ENCODE data around the gene AP1S2. TPM values are rescaled to one million over a fixed set of nuclear protein-coding genes. Genes with fewer than 3 reads are reported as not detected.

The AP1S2 gene
- total RNA-seq, 1 experiment from 2014 or later = 367 TPM

DNA sequence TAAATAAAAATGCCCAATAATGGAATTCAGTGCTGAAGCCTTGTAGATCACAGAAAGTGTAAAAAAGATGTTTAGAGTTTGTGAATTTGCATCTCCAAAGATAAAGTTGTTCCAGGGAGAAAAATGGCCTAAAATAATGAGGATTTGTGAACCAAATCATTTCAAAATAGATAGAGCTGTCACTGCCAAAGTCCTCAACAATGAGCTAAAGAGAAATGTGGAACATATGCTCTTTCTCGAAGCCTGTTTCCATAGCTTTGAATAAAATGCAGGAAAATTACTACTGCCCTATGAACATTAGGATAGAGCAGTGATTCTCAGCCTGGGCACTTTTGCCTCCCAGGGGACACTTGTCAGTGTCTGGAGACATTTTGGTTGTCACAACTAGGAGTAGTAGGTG lies 3.4 kb upstream of the AP1S2 start:
- Histone ChIP-seq H2BK20ac (ENCODE audit: low read depth, low read length, poor library complexity, severe bottlenecking) (no peak overlapping the region), H3K14ac (ENCODE audit: insufficient read depth, low read length) (no peak overlapping the region), H4K91ac (ENCODE audit: insufficient read length, low read depth, low read length) (no peak overlapping the region), H3K9ac (ENCODE audit: extremely low read depth, insufficient read length, low read length) (no peak overlapping the region), H2AK5ac (ENCODE audit: insufficient read length, low read length) (no peak overlapping the region), H2BK120ac (ENCODE audit: low read depth, low read length, poor library complexity, severe bottlenecking) (no peak overlapping the region), H3K27me3 (ENCODE audit: insufficient read depth, low read length) (no peaks in the 10 kb centered on the region), H3K4ac (ENCODE audit: low read depth, low read length) (no peak overlapping the region), H3K79me1 (ENCODE audit: insufficient read depth, low read depth, low read length, poor library complexity, severe bottlenecking) (no peaks in the 10 kb centered on the region), H3K9me3 (ENCODE audit: control insufficient read depth, low read depth, low read length) (no peaks in the 10 kb centered on the region), H2AFZ (ENCODE audit: low read length) (no peak overlapping the region), H3K23ac (ENCODE audit: insufficient read length, low read depth, low read length) (no peak overlapping the region), H3K27ac (ENCODE audit: insufficient read length, low read depth, low read length) (no peak overlapping the region), H2BK12ac (ENCODE audit: insufficient read length, low read depth, low read length) (no peak overlapping the region), H3K4me1 (ENCODE audit: insufficient read depth, low read length) (no peaks in the 10 kb centered on the region; the same call in 1 of the 2 replicates), H3K56ac (ENCODE audit: insufficient read length, low read depth, low read length) (no peak overlapping the region), H3T11ph (ENCODE audit: low read length) (no peak overlapping the region), H3K79me2 (ENCODE audit: insufficient read depth, low read length) (peaks cover 12% of the 10 kb centered on the region), H4K8ac (replicated peaks; ENCODE audit: insufficient read length, low read depth, low read length) (no peak overlapping the region), H4K20me1 (ENCODE audit: control insufficient read depth, insufficient read depth, insufficient read length) (no peaks in the 10 kb centered on the region), H3K18ac (ENCODE audit: insufficient read length, low read depth, low read length) (no peak overlapping the region), H4K5ac (ENCODE audit: insufficient read length, low read depth, low read length) (no peak overlapping the region), H3K23me2 (ENCODE audit: insufficient read length, low read depth, low read length, poor library complexity, severe bottlenecking) (peaks cover 15% of the 10 kb centered on the region), H2BK15ac (ENCODE audit: low read depth, low read length) (no peak overlapping the region), H2BK5ac (ENCODE audit: insufficient read length, low read length) (no peak overlapping the region), H3K4me2 (ENCODE audit: insufficient read depth, insufficient read length, low read length) (no peak overlapping the region)
- H3K27me3 Mint-ChIP-seq (ENCODE audit: low read depth) = no peaks in the 10 kb centered on the region
- peaks cover 6 to 15% (median 9%) of the 10 kb centered on the region in 3 experiments for H3K36me3 Mint-ChIP-seq (ENCODE audit: insufficient read depth in 1 of 3, low read depth in 3 of 3)
- no peak overlapping the region for H3K4me3 Mint-ChIP-seq
- TF ChIP-seq, protein P1, sequence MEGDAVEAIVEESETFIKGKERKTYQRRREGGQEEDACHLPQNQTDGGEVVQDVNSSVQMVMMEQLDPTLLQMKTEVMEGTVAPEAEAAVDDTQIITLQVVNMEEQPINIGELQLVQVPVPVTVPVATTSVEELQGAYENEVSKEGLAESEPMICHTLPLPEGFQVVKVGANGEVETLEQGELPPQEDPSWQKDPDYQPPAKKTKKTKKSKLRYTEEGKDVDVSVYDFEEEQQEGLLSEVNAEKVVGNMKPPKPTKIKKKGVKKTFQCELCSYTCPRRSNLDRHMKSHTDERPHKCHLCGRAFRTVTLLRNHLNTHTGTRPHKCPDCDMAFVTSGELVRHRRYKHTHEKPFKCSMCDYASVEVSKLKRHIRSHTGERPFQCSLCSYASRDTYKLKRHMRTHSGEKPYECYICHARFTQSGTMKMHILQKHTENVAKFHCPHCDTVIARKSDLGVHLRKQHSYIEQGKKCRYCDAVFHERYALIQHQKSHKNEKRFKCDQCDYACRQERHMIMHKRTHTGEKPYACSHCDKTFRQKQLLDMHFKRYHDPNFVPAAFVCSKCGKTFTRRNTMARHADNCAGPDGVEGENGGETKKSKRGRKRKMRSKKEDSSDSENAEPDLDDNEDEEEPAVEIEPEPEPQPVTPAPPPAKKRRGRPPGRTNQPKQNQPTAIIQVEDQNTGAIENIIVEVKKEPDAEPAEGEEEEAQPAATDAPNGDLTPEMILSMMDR (conservative IDR thresholded peaks at IDR 0.05) = no peak
- peaks cover 3 to 5% of the 10 kb centered on the region in 2 experiments; a peak in 3 of 5 replicates for H3K9me3 Mint-ChIP-seq
- no peak overlapping the region for H3K27ac Mint-ChIP-seq
- no CpG with 5 or more reads among the region's 1 CpG for WGBS (ENCODE audit: extremely low coverage, insufficient read length, low lambda C conversion rate)
- peaks cover 27% of the 10 kb centered on the region in 2 experiments for H3K4me1 Mint-ChIP-seq
- DNase-seq = no peak
